GM12878 (cell line): ENCODE results near the gene BCAN. TPM values are rescaled to one million over a fixed set of nuclear protein-coding genes. Genes with fewer than 3 reads are reported as not detected.

Source experiments
- ATAC-seq: fragments of 200-7000 bp; cut with Tn5 transposase; 3 replicates; pipeline ENCODE4 v1.9.1; 2020; ENCODE audit warnings: mild to moderate bottlenecking, moderate library complexity
- BruUV-seq: library from RNA; stranded (reverse); fragments of 400-500 nt; replicated peaks from 2 replicates; lab custom pipeline; 2021; lab: Mats Ljungman, UMichigan
- CTCF ChIA-PET: fragments of 300-600 bp; sonication (Branson Sonifier 250); formaldehyde crosslinking; extraction: SDS; loops from one replicate; lab custom pipeline; 2021; ENCODE audit warnings: inconsistent platforms; lab: Yijun Ruan, JAX
- POLR2A ChIA-PET: fragments of 350-600 bp; formaldehyde crosslinking; extraction: SDS; loops from one replicate; lab custom pipeline; 2021; ENCODE audit warnings: inconsistent platforms; lab: Charles Lee
- RAD21 ChIA-PET: fragments of 300-600 bp; sonication (Branson Sonifier 250); formaldehyde crosslinking; loops from one replicate; lab custom pipeline; 2023; ENCODE audit warnings: antibody characterized with exemption; ENCODE audit not compliant: unreplicated experiment; lab: Charles Lee
- SMC1A ChIA-PET: fragments of 300-600 bp; sonication (Branson Sonifier 250); formaldehyde crosslinking; loops from one replicate; lab custom pipeline; 2023; ENCODE audit not compliant: unreplicated experiment, uncharacterized antibody; lab: Charles Lee
- DNase-seq: peaks from one replicate; pipeline ENCODE4 v3.0.0-alpha.2; 2011; ENCODE audit warnings: low read depth, low spot score
- FAIRE-seq: peaks from 3 replicates; lab custom pipeline; 2011; peaks lifted over from hg19 to GRCh38; lab: Jason Lieb, UNC
- H2AFZ ChIP-seq: 2 replicates; pipeline ENCODE4 v1.6.0; 2011; ENCODE audit warnings: low read depth, low read length, control low read depth; ENCODE audit not compliant: control insufficient read depth
- H3K27ac ChIP-seq: 2 replicates; pipeline ENCODE4 v1.5.1; 2011; ENCODE audit warnings: control low read depth; ENCODE audit not compliant: control insufficient read depth, insufficient read depth
- H3K27me3 ChIP-seq, 2 experiments: replicated peaks in 1 of 2; 2 replicates each; pipeline versions ENCODE4 v1.6.0 to v1.6.1; 2011; ENCODE audit warnings: low read length in 1 of 2; ENCODE audit not compliant: control insufficient read depth in 2 of 2, insufficient read depth in 2 of 2
- H3K36me3 ChIP-seq, 2 experiments: 2 replicates each; pipeline ENCODE4 v1.5.1; 2011; ENCODE audit warnings: low read length in 1 of 2; ENCODE audit not compliant: control insufficient read depth in 2 of 2, insufficient read depth in 2 of 2
- H3K4me1 ChIP-seq: 2 replicates; pipeline ENCODE4 v1.6.1; 2011; ENCODE audit warnings: mild to moderate bottlenecking, low read length, moderate library complexity, mixed read lengths; ENCODE audit not compliant: control insufficient read depth, insufficient read depth
- H3K4me2 ChIP-seq: 2 replicates; pipeline ENCODE4 v1.6.0; 2011; ENCODE audit warnings: control low read depth; ENCODE audit not compliant: control insufficient read depth, insufficient read depth
- H3K4me3 ChIP-seq: fragments of 200-600 bp; sonication (generic); 2 replicates; pipeline ENCODE4 v1.5.1; 2016
- H3K79me2 ChIP-seq: 2 replicates; pipeline ENCODE4 v1.6.0; 2011; ENCODE audit warnings: low read length; ENCODE audit not compliant: control insufficient read depth, insufficient read depth
- H3K9ac ChIP-seq: 2 replicates; pipeline ENCODE4 v1.8.0; 2011; ENCODE audit warnings: low read length, control low read depth, mixed read lengths; ENCODE audit not compliant: control insufficient read depth, insufficient read depth
- H3K9me3 ChIP-seq: replicated peaks from 3 replicates; pipeline ENCODE4 v1.5.1; 2011; ENCODE audit warnings: mild to moderate bottlenecking, low read length; ENCODE audit not compliant: control insufficient read depth, insufficient read depth
- H4K20me1 ChIP-seq: 2 replicates; pipeline ENCODE4 v1.6.0; 2011; ENCODE audit not compliant: control insufficient read depth, insufficient read depth
- CBX3 ChIP-seq: fragments of 200-600 bp; sonication (generic); IDR thresholded peaks from 2 replicates; pipeline ENCODE4 v1.6.1; 2016; ENCODE audit warnings: low read depth, borderline replicate concordance
- CREB1 ChIP-seq: IDR thresholded peaks from 2 replicates; pipeline ENCODE4 v1.6.1; 2012; ENCODE audit warnings: low read depth, mild to moderate bottlenecking, inconsistent platforms
- HDAC2 ChIP-seq: fragments of 200-600 bp; sonication (generic); IDR thresholded peaks from 2 replicates; pipeline ENCODE4 v1.6.1; 2017
- KLF5 ChIP-seq: fragments of 450-650 bp; IDR thresholded peaks from 2 replicates; pipeline ENCODE4 v1.6.1; 2014; ENCODE audit warnings: mild to moderate bottlenecking; ENCODE audit not compliant: partially characterized antibody
- NFYA ChIP-seq: IDR thresholded peaks from 2 replicates; pipeline ENCODE4 v1.6.1; 2011; ENCODE audit warnings: low read depth, mild to moderate bottlenecking, low read length, improper control_type of control experiment, borderline replicate concordance
- PRDM15 ChIP-seq: fragments of 450-650 bp; formaldehyde crosslinking; IDR thresholded peaks from 2 replicates; pipeline ENCODE4 v1.4.0; 2020; ENCODE audit warnings: mild to moderate bottlenecking, moderate library complexity
- RCOR1 ChIP-seq: conservative IDR thresholded peaks from 2 replicates; pipeline ENCODE4 v1.6.1; 2012; ENCODE audit warnings: low read depth, low read length, improper control_type of control experiment
- RUNX3 ChIP-seq: IDR thresholded peaks from 2 replicates; pipeline ENCODE4 v1.6.1; 2012; ENCODE audit warnings: low read length, inconsistent platforms
- ZBTB11 ChIP-seq: fragments of 450-650 bp; formaldehyde crosslinking; IDR thresholded peaks from 2 replicates; pipeline ENCODE4 v1.5.0; 2022; ENCODE audit warnings: mild to moderate bottlenecking, missing genetic modification characterization
- ZBTB40 ChIP-seq: fragments of 450-650 bp; IDR thresholded peaks from 2 replicates; pipeline ENCODE4 v1.6.1; 2016; ENCODE audit warnings: mild to moderate bottlenecking, moderate library complexity, borderline replicate concordance
- ZZZ3 ChIP-seq: IDR thresholded peaks from 2 replicates; pipeline ENCODE4 v1.6.1; 2011; ENCODE audit warnings: low read depth; ENCODE audit not compliant: control insufficient read depth, insufficient read length
- WGBS: methylation state at CpG from one replicate; pipeline ENCODE4 v1.1.6; 2016; ENCODE audit warnings: low lambda C conversion rate; ENCODE audit not compliant: insufficient replicate concordance, insufficient coverage; ENCODE audit errors: missing lambda C conversion rate; 5-methylcytosine and 5-hydroxymethylcytosine counted together
- in situ Hi-C: fragments of 300-500 bp; cut with MboI; formaldehyde crosslinking; loops from 9 replicates; pipeline ENCODE4 v1.14.3; 2018; ENCODE audit warnings: mixed read lengths
- intact Hi-C: fragments of 100-400 bp; cut with micrococcal nuclease; formaldehyde crosslinking; loops from one replicate; pipeline ENCODE4 v1.14.2; 2022; ENCODE audit not compliant: unreplicated experiment
- polyA plus RNA-seq, 11 experiments: library from polyadenylated mRNA; depleted of rRNA in 4 of 11; unstranded in 6 of 11; stranded (reverse) in 5 of 11; fragments of >200 nt; fragmentation: Nextera tagmentation in 4 of 11; fragmentation: Illumina TruSeq in 1 of 11; extraction: Ambion mirVana in 4 of 11; extraction: Trizol in 1 of 11; gene quantifications; 1 replicate in 1 of 11; 2 replicates in 10 of 11; pipeline versions ENCODE4 v1.2.1 to v1.2.3, GENCODE V29; 2011 to 2016; ENCODE audit warnings: inconsistent platforms in 2 of 11, missing spikeins in 2 of 11, low read depth in 1 of 11
- total RNA-seq, 4 experiments: library from RNA; depleted of rRNA in 3 of 4; stranded (reverse); fragments of >200 nt in 3 of 4; fragmentation: Illumina TruSeq in 1 of 4; extraction: Trizol in 1 of 4; gene quantifications; 2 replicates each; pipeline versions ENCODE4 v1.2.1 to v1.2.3, GENCODE V29; 2013 to 2021

The BCAN gene
- total and polyA plus RNA-seq, 10 of the 15 experiments (the other 5 are each of a cell fraction or from before 2014, with no cell fraction given): 0.05 to 1.3 (median 0.18) TPM; not detected in 1

- no peak overlapping the region for H3K4me3 ChIP-seq
- no peak overlapping the region for H3K4me2 ChIP-seq
- no peaks in the 10 kb centered on the region for H3K36me3 ChIP-seq
- no peak overlapping the region for H3K27ac ChIP-seq
- no peak for DNase-seq
- RAD21 ChIA-PET: no interaction called here
- POLR2A ChIA-PET: interaction anchor here (0.7 to 1.9 kb wide), 2 partner anchors 27 to 164 kb away, joined by 3 to 10 read pairs; no protein-coding TSS in a partner anchor
- no peaks in the 10 kb centered on the region for H3K4me1 ChIP-seq
- ATAC-seq: no peak
- H2AFZ ChIP-seq: no peak overlapping the region
- no peak overlapping the region for H3K9ac ChIP-seq
- CTCF ChIA-PET: interaction anchor here (1.4 to 2.1 kb wide), 3 partner anchors 10 to 33 kb away, joined by 4 to 14 read pairs (median 7); no protein-coding TSS in a partner anchor
- FAIRE-seq: no peak
- 37% methylated on average over 12 of the region's 12 CpGs for WGBS
- intact Hi-C loops: no loop called here
- no TSS peak for BruUV-seq
- SMC1A ChIA-PET: no interaction called here
- H3K9me3 ChIP-seq: no peaks in the 10 kb centered on the region
- in situ Hi-C loops: no loop called here
- H3K79me2 ChIP-seq: no peaks in the 10 kb centered on the region
- peaks cover 18 to 33% of the 10 kb centered on the region in 2 experiments for H3K27me3 ChIP-seq
- H4K20me1 ChIP-seq: peaks cover 4% of the 10 kb centered on the region; the same call in 1 of the 2 replicates
- no peak for TF ChIP-seq CREB1
- TF ChIP-seq RUNX3: no peak
- no peak for TF ChIP-seq ZBTB40
- no peak for TF ChIP-seq HDAC2
- no peak for TF ChIP-seq ZZZ3
- no peak for TF ChIP-seq NFYA
- no peak for TF ChIP-seq RCOR1
- no peak for TF ChIP-seq ZBTB11 (CRISPR knock-in tag)
- no peak for TF ChIP-seq PRDM15 (CRISPR knock-in tag)
- no peak for TF ChIP-seq KLF5
- no peak for TF ChIP-seq CBX3
Observed at GRCh38 chr1:156693848-156694689, 52.2 kb downstream of the BCAN start.
